Measurements from ENCODE around the gene RALY. TPM values are rescaled to one million over a fixed set of nuclear protein-coding genes. Genes with fewer than 3 reads are reported as not detected.

RALY gene
- total RNA-seq, 1 experiment from 2014 or later: 164 TPM

- H3K36me3 ChIP-seq (replicated peaks; ENCODE audit: control insufficient read depth, insufficient read depth, low read length): no peaks in the 10 kb centered on the region
- no peak for DNase-seq
- no peak overlapping the region for H3K4me3 ChIP-seq (ENCODE audit: insufficient read depth, low read depth, low read length)
- no peaks in the 10 kb centered on the region for H3K27me3 ChIP-seq (ENCODE audit: control insufficient read depth, insufficient read depth, low read length)
Observed at GRCh38 chr20:33977535-33977934, 16.2 kb upstream of the RALY start.

DNA sequence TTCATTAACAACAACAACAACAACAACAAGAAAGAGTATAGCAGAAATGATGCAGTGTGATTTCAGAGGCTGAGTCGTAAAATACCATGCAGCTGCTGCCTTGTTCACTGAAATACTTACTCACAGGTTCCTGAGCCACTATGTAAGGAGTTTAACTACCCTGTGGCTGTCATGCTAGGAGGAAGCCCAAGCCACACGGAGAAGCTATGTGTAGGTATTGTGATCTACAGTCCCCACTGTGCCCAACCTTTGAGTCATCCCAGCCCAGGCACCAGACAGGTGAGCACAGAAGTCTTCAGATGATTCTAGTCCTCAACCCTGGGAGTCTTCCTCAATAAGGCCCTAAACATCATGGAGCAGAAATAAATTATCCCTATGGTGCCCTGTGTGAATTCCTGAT is 14.6 kb upstream of the RALY start:
- Histone ChIP-seq H3K36me3 (replicated peaks; ENCODE audit: control insufficient read depth, insufficient read depth, low read length) (no peaks in the 10 kb centered on the region), H3K4me3 (ENCODE audit: insufficient read depth, low read depth, low read length) (no peak overlapping the region), H3K27me3 (ENCODE audit: control insufficient read depth, insufficient read depth, low read length) (no peaks in the 10 kb centered on the region)
- DNase-seq: no peak

DNA sequence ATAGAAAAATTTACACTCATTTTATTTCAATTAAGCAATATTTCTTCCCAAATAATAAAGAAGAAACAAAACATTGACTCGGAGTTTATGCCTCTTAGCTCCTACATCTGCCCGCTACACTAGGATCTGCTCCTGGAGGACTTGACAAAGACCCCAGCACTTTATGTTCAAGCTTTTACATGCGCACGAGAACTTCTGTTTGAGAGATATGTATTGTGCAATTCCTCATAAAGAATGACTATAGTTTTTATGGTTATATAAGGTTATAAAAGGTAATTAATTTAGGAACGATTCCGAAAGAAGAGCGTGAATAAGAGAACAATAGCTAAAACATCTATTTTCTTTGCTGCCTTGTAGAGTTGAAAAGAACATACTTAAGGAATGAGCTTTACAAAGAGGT is 12.4 kb upstream of the RALY start:
- DNase-seq: no peak

DNA sequence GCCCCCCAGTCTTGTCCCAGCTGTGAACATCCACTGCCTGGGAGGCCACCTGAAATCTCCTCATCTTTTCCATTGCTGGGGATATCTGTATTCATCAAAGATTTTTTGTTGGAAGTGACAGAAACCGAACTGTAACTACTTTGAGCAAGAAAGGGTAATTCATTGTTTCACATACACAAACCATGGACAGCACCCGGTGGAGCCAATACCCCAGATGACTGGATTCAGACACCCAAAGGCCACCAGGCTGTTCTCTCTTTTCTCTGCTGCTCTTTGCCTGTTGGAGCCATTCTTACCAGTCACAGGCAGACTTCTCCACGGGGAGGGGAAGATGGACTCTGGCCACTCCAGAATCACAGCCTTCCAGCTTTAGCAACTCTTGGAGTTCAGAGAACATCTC is 11.7 kb upstream of the RALY start:
- Histone ChIP-seq H3K27me3 (ENCODE audit: control insufficient read depth, insufficient read depth, low read length) (no peaks in the 10 kb centered on the region), H3K4me3 (ENCODE audit: insufficient read depth, low read depth, low read length) (no peak overlapping the region), H3K36me3 (replicated peaks; ENCODE audit: control insufficient read depth, insufficient read depth, low read length) (no peaks in the 10 kb centered on the region)
- DNase-seq: no peak

More for the DNA sequence above, 12.4 kb upstream of the RALY start:
- Histone ChIP-seq H3K36me3 (replicated peaks; ENCODE audit: control insufficient read depth, insufficient read depth, low read length) (no peaks in the 10 kb centered on the region), H3K27me3 (ENCODE audit: control insufficient read depth, insufficient read depth, low read length) (no peaks in the 10 kb centered on the region), H3K4me3 (ENCODE audit: insufficient read depth, low read depth, low read length) (no peak overlapping the region)

DNA sequence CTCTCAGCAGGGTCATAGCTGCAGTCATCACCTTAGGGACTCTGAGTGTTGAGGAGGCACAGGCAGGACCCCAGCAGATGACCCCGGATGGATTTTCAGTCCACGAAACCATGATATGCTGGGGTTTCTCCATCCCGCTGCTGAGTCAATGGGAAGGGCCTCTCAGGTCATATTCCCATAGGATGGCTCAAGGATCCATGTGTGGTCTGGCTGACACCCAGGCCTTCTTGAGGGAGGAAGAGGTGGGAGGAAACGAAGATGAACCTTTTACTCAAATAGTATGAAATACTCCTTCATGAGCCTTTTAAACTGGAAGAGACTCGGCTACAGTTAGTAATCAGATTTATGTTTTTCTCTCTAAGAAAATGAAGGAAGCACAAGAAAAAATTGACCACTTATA is 10.3 kb upstream of the RALY start:
- no peaks in the 10 kb centered on the region for H3K36me3 ChIP-seq (replicated peaks; ENCODE audit: control insufficient read depth, insufficient read depth, low read length)
- H3K27me3 ChIP-seq (ENCODE audit: control insufficient read depth, insufficient read depth, low read length): no peaks in the 10 kb centered on the region
- no peak for DNase-seq
- no peak overlapping the region for H3K4me3 ChIP-seq (ENCODE audit: insufficient read depth, low read depth, low read length)

DNA sequence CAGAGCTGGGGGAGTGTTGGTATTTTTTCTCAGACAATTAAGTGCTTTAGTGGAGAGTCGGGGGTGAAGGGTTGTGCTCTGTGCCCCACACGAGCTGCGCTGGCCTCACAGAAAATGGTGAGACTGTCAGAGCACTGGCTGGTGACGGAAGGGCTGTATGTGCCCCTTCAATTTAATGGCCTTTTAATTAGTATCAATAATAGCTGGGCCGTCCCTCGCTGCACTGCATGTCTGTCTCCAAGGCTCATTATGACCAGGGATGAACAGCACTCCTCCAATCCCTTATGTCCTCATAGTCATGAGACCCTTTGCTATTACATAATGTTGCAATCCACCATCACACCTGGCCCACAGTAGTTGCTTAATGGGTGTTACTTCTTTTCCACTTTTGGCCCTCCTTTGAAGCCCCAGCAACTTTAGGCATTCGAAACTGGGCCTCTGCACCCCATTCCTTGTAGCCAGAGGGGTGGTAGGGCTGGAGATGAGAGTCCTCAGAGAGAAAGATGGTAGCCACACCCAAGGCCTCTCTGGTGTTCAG is 9.5 kb upstream of the RALY start:
- Histone ChIP-seq H3K27me3 (ENCODE audit: control insufficient read depth, insufficient read depth, low read length) (no peaks in the 10 kb centered on the region), H3K36me3 (replicated peaks; ENCODE audit: control insufficient read depth, insufficient read depth, low read length) (no peaks in the 10 kb centered on the region), H3K4me3 (ENCODE audit: insufficient read depth, low read depth, low read length) (no peak overlapping the region)
- DNase-seq: no peak

DNA sequence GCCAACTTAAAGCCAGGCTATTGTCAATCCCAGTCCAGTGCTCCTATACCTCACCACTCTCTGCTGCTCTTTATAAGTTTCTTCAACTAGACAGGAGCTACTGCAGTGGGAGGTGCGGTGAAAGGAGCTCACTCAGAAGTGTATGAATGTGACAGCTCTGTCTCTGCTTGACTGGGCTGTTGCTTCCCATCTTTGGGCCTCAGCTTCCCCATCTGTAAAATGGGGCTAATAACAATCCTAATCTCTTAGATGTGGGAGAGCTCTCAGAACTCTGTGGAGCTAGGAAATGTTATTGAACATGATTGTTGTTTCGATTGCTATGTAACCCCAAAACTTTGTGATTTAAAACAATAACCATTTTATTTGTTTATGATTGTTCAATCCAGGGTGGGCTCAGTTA is 8.4 kb upstream of the RALY start:
- DNase-seq: no peak
- no peaks in the 10 kb centered on the region for H3K27me3 ChIP-seq (ENCODE audit: control insufficient read depth, insufficient read depth, low read length)
- H3K4me3 ChIP-seq (ENCODE audit: insufficient read depth, low read depth, low read length): no peak overlapping the region
- H3K36me3 ChIP-seq (replicated peaks; ENCODE audit: control insufficient read depth, insufficient read depth, low read length): no peaks in the 10 kb centered on the region

GRCh38 chr20:33985830-33986229 is 7.9 kb upstream of the RALY start:
- no peak for DNase-seq
- Histone ChIP-seq H3K4me3 (ENCODE audit: insufficient read depth, low read depth, low read length) (no peak overlapping the region), H3K36me3 (replicated peaks; ENCODE audit: control insufficient read depth, insufficient read depth, low read length) (no peaks in the 10 kb centered on the region), H3K27me3 (ENCODE audit: control insufficient read depth, insufficient read depth, low read length) (no peaks in the 10 kb centered on the region)

DNA sequence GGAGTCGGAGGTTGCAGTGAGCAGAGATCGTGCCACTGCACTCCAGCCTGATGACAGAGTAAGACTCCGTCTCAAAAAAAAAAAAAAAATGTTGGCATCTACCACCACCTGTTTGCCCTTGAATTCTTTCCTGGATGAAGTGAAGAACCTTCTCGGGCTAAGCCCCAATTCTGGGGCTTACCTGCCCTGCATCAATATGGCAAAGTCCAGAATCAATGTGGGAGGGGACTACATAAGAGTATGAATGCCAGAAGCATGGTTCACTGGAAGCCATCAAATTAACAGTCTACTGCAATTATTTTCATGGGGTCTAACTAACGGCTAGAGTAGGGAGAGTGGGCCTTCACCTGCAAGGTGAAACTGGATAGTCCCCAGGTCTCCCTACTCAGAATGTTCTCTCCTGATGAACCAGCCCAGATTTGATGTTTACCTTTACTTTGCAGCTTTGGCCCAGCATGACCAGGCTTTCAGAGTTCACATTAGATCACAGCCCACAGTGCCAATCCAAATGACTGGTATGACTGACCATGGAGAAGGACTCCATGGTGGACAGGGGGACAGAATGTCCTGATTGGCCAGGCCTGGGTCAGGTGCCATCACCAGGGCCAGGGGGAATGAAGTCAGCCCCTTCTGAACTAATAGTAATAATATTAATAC is 7.0 kb upstream of the RALY start:
- Histone ChIP-seq H3K36me3 (replicated peaks; ENCODE audit: control insufficient read depth, insufficient read depth, low read length) (no peaks in the 10 kb centered on the region), H3K4me3 (ENCODE audit: insufficient read depth, low read depth, low read length) (no peak overlapping the region), H3K27me3 (ENCODE audit: control insufficient read depth, insufficient read depth, low read length) (no peaks in the 10 kb centered on the region)
- DNase-seq: no peak

DNA sequence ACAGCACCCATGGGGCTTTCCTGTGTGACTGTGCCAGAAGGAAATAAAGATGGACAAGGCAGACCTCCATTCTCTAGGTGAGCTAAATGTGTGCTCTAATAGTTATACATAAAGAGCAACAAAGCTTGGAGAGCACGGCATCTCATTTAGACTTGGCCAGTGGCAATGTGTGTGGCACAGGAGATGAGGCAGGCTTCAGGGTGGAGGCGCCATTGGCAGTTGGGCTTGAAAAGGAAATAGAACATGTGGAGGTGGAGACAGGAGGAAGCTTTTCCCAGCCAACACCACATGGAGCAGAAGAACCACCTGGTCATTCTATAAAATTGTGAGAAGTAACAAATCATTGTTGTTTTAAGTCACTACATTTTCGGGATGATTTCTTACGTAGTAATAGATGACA is 3.6 kb upstream of the RALY start:
- no peaks in the 10 kb centered on the region for H3K36me3 ChIP-seq (replicated peaks; ENCODE audit: control insufficient read depth, insufficient read depth, low read length)
- no peak overlapping the region for H3K4me3 ChIP-seq (ENCODE audit: insufficient read depth, low read depth, low read length)
- DNase-seq: no peak
- no peaks in the 10 kb centered on the region for H3K27me3 ChIP-seq (ENCODE audit: control insufficient read depth, insufficient read depth, low read length)

DNA sequence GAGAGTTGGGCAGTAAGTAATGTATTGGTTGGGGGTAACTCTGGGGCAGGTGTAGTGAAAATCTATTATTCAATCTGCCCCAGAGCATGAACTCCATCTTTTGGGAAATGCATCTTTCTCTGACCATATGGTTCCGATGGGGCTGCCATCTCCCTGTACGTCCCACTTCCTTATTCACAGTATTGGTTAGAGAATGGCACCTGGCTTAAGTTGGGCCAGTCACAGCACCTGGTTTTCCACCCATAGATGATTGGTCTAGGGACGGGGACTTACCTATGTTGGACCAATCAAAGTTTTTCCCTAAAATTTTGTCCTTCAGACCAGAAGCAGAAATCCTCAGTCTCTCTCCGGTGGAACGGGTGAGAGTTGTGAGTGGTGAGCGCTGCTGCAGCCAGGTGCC is 2.2 kb upstream of the RALY start:
- no peaks in the 10 kb centered on the region for H3K27me3 ChIP-seq (ENCODE audit: control insufficient read depth, insufficient read depth, low read length)
- H3K36me3 ChIP-seq (replicated peaks; ENCODE audit: control insufficient read depth, insufficient read depth, low read length): no peaks in the 10 kb centered on the region
- no peak for DNase-seq
- no peak overlapping the region for H3K4me3 ChIP-seq (ENCODE audit: insufficient read depth, low read depth, low read length)

GRCh38 chr20:33992145-33992922 is 1.4 kb upstream of the RALY start:
- no peaks in the 10 kb centered on the region for H3K27me3 ChIP-seq (ENCODE audit: control insufficient read depth, insufficient read depth, low read length)
- no peaks in the 10 kb centered on the region for H3K36me3 ChIP-seq (replicated peaks; ENCODE audit: control insufficient read depth, insufficient read depth, low read length)
- H3K4me3 ChIP-seq (ENCODE audit: insufficient read depth, low read depth, low read length): peak overlapping the region; percentile 65
- DNase-seq: no peak

DNA sequence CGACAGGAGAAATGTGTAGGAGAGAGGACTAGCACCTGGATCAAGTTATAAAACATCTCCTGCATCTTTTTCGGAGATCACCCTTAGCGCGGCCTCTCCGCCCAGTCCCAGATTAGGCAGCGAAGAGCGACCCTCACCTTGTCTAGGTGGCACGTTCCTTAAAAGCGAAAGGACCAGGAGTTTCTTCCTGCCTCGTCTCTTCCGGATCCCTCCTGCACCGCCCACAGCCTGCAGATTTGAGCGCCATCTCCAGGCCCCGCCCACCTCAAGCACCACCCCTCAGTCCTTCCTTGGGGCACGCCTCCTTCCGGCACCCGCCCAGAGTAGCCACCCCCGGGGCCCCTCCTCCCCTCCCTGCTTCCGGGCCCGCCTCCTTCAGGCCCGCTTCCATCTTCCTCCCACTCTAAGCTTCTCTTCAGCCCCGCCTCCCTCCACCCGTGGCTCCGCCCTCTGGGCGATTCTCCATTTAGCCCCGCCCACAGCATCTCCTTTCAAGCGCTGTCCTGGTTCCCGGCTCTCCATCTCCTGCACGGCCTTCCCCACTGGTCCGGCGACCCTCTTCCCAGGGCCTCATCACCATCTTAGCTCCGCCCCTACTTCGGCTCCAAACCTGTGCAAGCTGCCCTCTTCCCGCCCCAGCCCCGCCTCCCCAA is 662 bp upstream of the RALY start:
- H3K4me3 ChIP-seq (ENCODE audit: insufficient read depth, low read depth, low read length): peak overlapping the region; percentile 94
- H3K27me3 ChIP-seq (ENCODE audit: control insufficient read depth, insufficient read depth, low read length): no peaks in the 10 kb centered on the region
- H3K36me3 ChIP-seq (replicated peaks; ENCODE audit: control insufficient read depth, insufficient read depth, low read length): no peaks in the 10 kb centered on the region
- peak; percentile 98 for DNase-seq

GRCh38 chr20:33994222-33994913 is 657 bp downstream of the RALY start:
- peak; percentile 92 for DNase-seq
- Histone ChIP-seq H3K36me3 (replicated peaks; ENCODE audit: control insufficient read depth, insufficient read depth, low read length) (no peaks in the 10 kb centered on the region), H3K27me3 (ENCODE audit: control insufficient read depth, insufficient read depth, low read length) (no peaks in the 10 kb centered on the region), H3K4me3 (ENCODE audit: insufficient read depth, low read depth, low read length) (peak overlapping the region; percentile 94)

All from H7 (cell line).